Endothelial cell of umbilical vein (primary cell): Measurements from ENCODE around the gene MIEF1. TPM values are rescaled to one million over a fixed set of nuclear protein-coding genes. Genes with fewer than 3 reads are reported as not detected.

ENCODE experiments used
- BruUV-seq: library from RNA; stranded (reverse); fragments of 400-500 nt; replicated peaks from 2 replicates; lab custom pipeline; 2021; lab: Mats Ljungman, UMichigan
- CTCF ChIA-PET: fragments of 300-600, 350-600 bp; sonication (Branson Sonifier 250); formaldehyde crosslinking; loops from one replicate; lab custom pipeline; 2021; ENCODE audit warnings: antibody characterized with exemption, inconsistent platforms; lab: Charles Lee
- POLR2A ChIA-PET: fragments of 300-600, 350-600 bp; sonication (Branson Sonifier 250); formaldehyde crosslinking; loops from one replicate; lab custom pipeline; 2021; ENCODE audit warnings: antibody characterized with exemption, inconsistent platforms; lab: Charles Lee
- DNase-seq: peaks from one replicate; pipeline ENCODE4 v3.0.0-alpha.2; 2011; ENCODE audit warnings: low read depth, low spot score
- FAIRE-seq: peaks from 2 replicates; lab custom pipeline; 2011; peaks lifted over from hg19 to GRCh38; lab: Jason Lieb, UNC
- H2AFZ ChIP-seq: 2 replicates; pipeline ENCODE4 v1.6.0; 2012; ENCODE audit warnings: low read depth, low read length, control low read depth, inconsistent platforms
- H3K27ac ChIP-seq: 2 replicates; pipeline ENCODE4 v1.5.1; 2011; ENCODE audit warnings: low read depth, mild to moderate bottlenecking, control low read depth, low read length, moderate library complexity; ENCODE audit not compliant: insufficient read depth
- H3K27me3 ChIP-seq, 2 experiments: 2 replicates each; pipeline versions ENCODE4 v1.6.0 to v1.6.1; 2011; ENCODE audit warnings: low read length in 2 of 2, mixed read lengths in 1 of 2; ENCODE audit not compliant: control insufficient read depth in 2 of 2, insufficient read depth in 2 of 2
- H3K36me3 ChIP-seq, 2 experiments: 2 replicates in 1 of 2; 3 replicates in 1 of 2; pipeline ENCODE4 v1.5.1; 2011; ENCODE audit warnings: low read length in 2 of 2, mild to moderate bottlenecking in 1 of 2, moderate library complexity in 1 of 2; ENCODE audit not compliant: control insufficient read depth in 2 of 2, insufficient read depth in 2 of 2; ENCODE audit errors: extremely low read depth in 1 of 2
- H3K4me1 ChIP-seq: 3 replicates; pipeline ENCODE4 v1.5.1; 2011; ENCODE audit warnings: mild to moderate bottlenecking, low read length; ENCODE audit not compliant: control insufficient read depth, insufficient read depth; ENCODE audit errors: extremely low read depth
- H3K4me2 ChIP-seq: 2 replicates; pipeline ENCODE4 v1.6.1; 2011; ENCODE audit warnings: low read length, control low read depth, mixed read lengths; ENCODE audit not compliant: insufficient read depth
- H3K4me3 ChIP-seq, 3 experiments: fragments of 200-600 bp in 1 of 3; sonication (generic), shearing (Covaris generic) in 1 of 3; replicated peaks in 1 of 3; 2 replicates each; pipeline ENCODE4 v1.5.1; 2011 to 2016; ENCODE audit warnings: control low read depth in 3 of 3, low read length in 3 of 3, mild to moderate bottlenecking in 2 of 3, inconsistent platforms in 1 of 3, low read depth in 1 of 3, moderate library complexity in 1 of 3; ENCODE audit not compliant: insufficient read depth in 1 of 3
- H3K79me2 ChIP-seq: 2 replicates; pipeline ENCODE4 v1.6.0; 2012; ENCODE audit warnings: low read length, inconsistent platforms; ENCODE audit not compliant: control insufficient read depth, insufficient read depth
- H3K9ac ChIP-seq: replicated peaks from 2 replicates; pipeline ENCODE3; 2011; ENCODE audit warnings: low read length, control low read depth; ENCODE audit not compliant: insufficient read depth; ENCODE audit errors: extremely low read depth
- H3K9me1 ChIP-seq: replicated peaks from 3 replicates; pipeline ENCODE4 v1.6.0; 2011; ENCODE audit warnings: mild to moderate bottlenecking, low read length; ENCODE audit not compliant: control insufficient read depth, insufficient read depth; ENCODE audit errors: extremely low read depth
- H3K9me3 ChIP-seq: replicated peaks from 2 replicates; pipeline ENCODE4 v1.5.1; 2012; ENCODE audit warnings: low read length, inconsistent platforms; ENCODE audit not compliant: control insufficient read depth, insufficient read depth
- H4K20me1 ChIP-seq: replicated peaks from 2 replicates; pipeline ENCODE3; 2011; ENCODE audit warnings: mild to moderate bottlenecking, low read length; ENCODE audit not compliant: control insufficient read depth, insufficient read depth; ENCODE audit errors: extremely low read depth
- EZH2 ChIP-seq: IDR thresholded peaks from 2 replicates; pipeline ENCODE4 v1.6.1; 2012; ENCODE audit warnings: borderline replicate concordance, low read depth, mild to moderate bottlenecking, moderate library complexity, low read length, inconsistent platforms; ENCODE audit not compliant: severe bottlenecking
- FOS ChIP-seq: IDR thresholded peaks from 2 replicates; pipeline ENCODE4 v1.6.1; 2011; ENCODE audit warnings: mild to moderate bottlenecking, low read length, moderate library complexity, borderline replicate concordance; ENCODE audit not compliant: insufficient read depth
- GATA2 ChIP-seq: IDR thresholded peaks from 2 replicates; pipeline ENCODE4 v1.7.0; 2011; ENCODE audit warnings: low read depth, mild to moderate bottlenecking, moderate library complexity, mixed read lengths, low read length; ENCODE audit not compliant: insufficient read length, insufficient read depth
- JUN ChIP-seq: IDR thresholded peaks from 2 replicates; pipeline ENCODE4 v1.6.1; 2011; ENCODE audit warnings: borderline replicate concordance, low read depth; ENCODE audit not compliant: insufficient read length, insufficient read depth
- MYC ChIP-seq: IDR thresholded peaks from one replicate; pipeline ENCODE4 v1.6.1; 2011; ENCODE audit warnings: mild to moderate bottlenecking, low read depth, low read length
- POLR2A ChIP-seq: IDR thresholded peaks from 2 replicates; pipeline ENCODE4 v1.6.1; 2012; ENCODE audit warnings: low read depth, mild to moderate bottlenecking, control low read depth, low read length
- POLR2AphosphoS5 ChIP-seq: IDR thresholded peaks from 2 replicates; pipeline ENCODE4 v1.6.1; 2012; ENCODE audit warnings: low read depth, mild to moderate bottlenecking, control low read depth, low read length, moderate library complexity; ENCODE audit not compliant: insufficient read depth
- dilution Hi-C: fragments of 300-500 bp; cut with MboI; formaldehyde crosslinking; loops from one replicate; pipeline ENCODE4 v1.15.0; 2019; ENCODE audit warnings: low sequenced_read_pairs; ENCODE audit not compliant: extremely low pct_ligation_motif_present
- intact Hi-C: fragments of 100-400 bp; cut with micrococcal nuclease; formaldehyde crosslinking; loops from one replicate; pipeline ENCODE4 v1.10.0; 2022
- polyA plus RNA-seq, 4 experiments: library from polyadenylated mRNA; depleted of rRNA in 3 of 4; stranded (reverse) in 3 of 4; unstranded in 1 of 4; fragments of >200 nt; gene quantifications; 2 replicates each; pipeline versions ENCODE4 v1.2.1 to v1.2.3, GENCODE V29; 2011 to 2012; ENCODE audit warnings: missing spikeins in 1 of 4
- total RNA-seq: library from RNA; stranded (reverse); gene quantifications from 2 replicates; pipeline ENCODE4 v1.2.3, GENCODE V29; 2021
- TF ChIP-seq, protein P1 (sequence below): IDR thresholded peaks from 2 replicates; pipeline ENCODE4 v1.6.1; 2011; ENCODE audit not compliant: insufficient read depth, insufficient read length
- TF ChIP-seq, protein P2 (sequence below), 2 donors: IDR thresholded peaks; 1 replicate in 1 of 2; 2 replicates in 1 of 2; pipeline ENCODE4 v1.5.1; 2011; ENCODE audit warnings: low read length in 2 of 2, mild to moderate bottlenecking in 2 of 2, moderate library complexity in 2 of 2, control low read depth in 1 of 2, inconsistent platforms in 1 of 2, low read depth in 1 of 2; ENCODE audit not compliant: insufficient read depth in 1 of 2; ENCODE audit errors: extremely low read depth in 1 of 2

The MIEF1 gene
- total and polyA plus RNA-seq, 2 donors (not counting 3 experiments of a cell fraction or from before 2014, with no cell fraction given): 14.2 to 31.1 TPM

GRCh38 chr22:39468487-39469325, 33.4 kb upstream of the MIEF1 start:
- Histone ChIP-seq H3K27ac (no peak overlapping the region), H3K4me1 (peaks cover 3% of the 10 kb centered on the region), H3K27me3 (no peaks in the 10 kb centered on the region), H3K36me3 (no peaks in the 10 kb centered on the region), H3K9me1 (no peaks in the 10 kb centered on the region), H2AFZ (no peak overlapping the region), H3K9ac (no peak overlapping the region), H3K4me2 (no peak overlapping the region), H3K79me2 (no peaks in the 10 kb centered on the region), H3K9me3 (no peaks in the 10 kb centered on the region), H3K4me3 (no peak overlapping the region), H4K20me1 (no peaks in the 10 kb centered on the region)
- intact Hi-C loops: no loop called here
- TF ChIP-seq POLR2AphosphoS5 (no peak), GATA2 (no peak), MYC (no peak), EZH2 (no peak), JUN (no peak), POLR2A (no peak), FOS (no peak)
- TF ChIP-seq, protein P1, sequence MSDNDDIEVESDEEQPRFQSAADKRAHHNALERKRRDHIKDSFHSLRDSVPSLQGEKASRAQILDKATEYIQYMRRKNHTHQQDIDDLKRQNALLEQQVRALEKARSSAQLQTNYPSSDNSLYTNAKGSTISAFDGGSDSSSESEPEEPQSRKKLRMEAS: no peak
- TF ChIP-seq, protein P2, sequence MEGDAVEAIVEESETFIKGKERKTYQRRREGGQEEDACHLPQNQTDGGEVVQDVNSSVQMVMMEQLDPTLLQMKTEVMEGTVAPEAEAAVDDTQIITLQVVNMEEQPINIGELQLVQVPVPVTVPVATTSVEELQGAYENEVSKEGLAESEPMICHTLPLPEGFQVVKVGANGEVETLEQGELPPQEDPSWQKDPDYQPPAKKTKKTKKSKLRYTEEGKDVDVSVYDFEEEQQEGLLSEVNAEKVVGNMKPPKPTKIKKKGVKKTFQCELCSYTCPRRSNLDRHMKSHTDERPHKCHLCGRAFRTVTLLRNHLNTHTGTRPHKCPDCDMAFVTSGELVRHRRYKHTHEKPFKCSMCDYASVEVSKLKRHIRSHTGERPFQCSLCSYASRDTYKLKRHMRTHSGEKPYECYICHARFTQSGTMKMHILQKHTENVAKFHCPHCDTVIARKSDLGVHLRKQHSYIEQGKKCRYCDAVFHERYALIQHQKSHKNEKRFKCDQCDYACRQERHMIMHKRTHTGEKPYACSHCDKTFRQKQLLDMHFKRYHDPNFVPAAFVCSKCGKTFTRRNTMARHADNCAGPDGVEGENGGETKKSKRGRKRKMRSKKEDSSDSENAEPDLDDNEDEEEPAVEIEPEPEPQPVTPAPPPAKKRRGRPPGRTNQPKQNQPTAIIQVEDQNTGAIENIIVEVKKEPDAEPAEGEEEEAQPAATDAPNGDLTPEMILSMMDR (IDR thresholded peaks at IDR 0.05; ENCODE audit: extremely low read depth in 1 of 2, insufficient read depth in 1 of 2, low read depth in 1 of 2, low read length in 2 of 2): no peak
- ChIA-PET POLR2A (no interaction called here), CTCF (interaction anchor here (0.9 to 1.2 kb wide), 3 partner anchors 13 to 28 kb away, joined by 4 to 5 read pairs (median 5); no protein-coding TSS in a partner anchor)
- dilution Hi-C loops: no loop called here
- FAIRE-seq (no peak), DNase-seq (no peak)
- no TSS peak for BruUV-seq
